Duodenal mucosa (tissue), 2 donors: ENCODE data around the gene LRRC9.
"Not testable (repeated sequence)": the region's sequence is repeated elsewhere in the genome, so short reads cannot be mapped to it uniquely, and the experiment has no call there.

Experiments
- H3K27ac ChIP-seq: one replicate; pipeline ENCODE4 v1.7.0; 2013; ENCODE audit warnings: low read depth, low read length
- H3K27me3 ChIP-seq, 2 donors: one replicate each; pipeline ENCODE4 v1.7.0; 2013; ENCODE audit warnings: low read length in 2 of 2, control low read depth in 1 of 2; ENCODE audit not compliant: insufficient read depth in 2 of 2, control insufficient read depth in 1 of 2
- H3K36me3 ChIP-seq, 2 donors: one replicate each; pipeline ENCODE4 v1.7.0; 2013; ENCODE audit warnings: low read length in 2 of 2, control low read depth in 1 of 2; ENCODE audit not compliant: insufficient read depth in 2 of 2, control insufficient read depth in 1 of 2
- H3K4me1 ChIP-seq, 2 donors: one replicate each; pipeline ENCODE4 v1.7.0; 2013; ENCODE audit warnings: low read length in 2 of 2, control low read depth in 1 of 2; ENCODE audit not compliant: insufficient read depth in 2 of 2, control insufficient read depth in 1 of 2
- H3K4me3 ChIP-seq, 2 donors: one replicate each; pipeline ENCODE4 v1.7.0; 2013; ENCODE audit warnings: low read length in 2 of 2, low read depth in 1 of 2
- H3K9ac ChIP-seq, 2 donors: one replicate each; pipeline ENCODE4 v1.7.0; 2013; ENCODE audit warnings: low read length in 2 of 2, low read depth in 1 of 2
- H3K9me3 ChIP-seq, 2 donors: one replicate each; pipeline ENCODE4 v1.7.0; 2013; ENCODE audit warnings: low read length in 2 of 2, control low read depth in 1 of 2; ENCODE audit not compliant: control insufficient read depth in 1 of 2

The LRRC9 gene

GRCh38 chr14:60099855-60100254 is 179.9 kb downstream of the LRRC9 start:
- H3K9me3 ChIP-seq, H3K4me1 ChIP-seq, H3K27me3 ChIP-seq, H3K4me3 ChIP-seq, H3K27ac ChIP-seq, H3K9ac ChIP-seq, H3K36me3 ChIP-seq: not testable (repeated sequence)

DNA sequence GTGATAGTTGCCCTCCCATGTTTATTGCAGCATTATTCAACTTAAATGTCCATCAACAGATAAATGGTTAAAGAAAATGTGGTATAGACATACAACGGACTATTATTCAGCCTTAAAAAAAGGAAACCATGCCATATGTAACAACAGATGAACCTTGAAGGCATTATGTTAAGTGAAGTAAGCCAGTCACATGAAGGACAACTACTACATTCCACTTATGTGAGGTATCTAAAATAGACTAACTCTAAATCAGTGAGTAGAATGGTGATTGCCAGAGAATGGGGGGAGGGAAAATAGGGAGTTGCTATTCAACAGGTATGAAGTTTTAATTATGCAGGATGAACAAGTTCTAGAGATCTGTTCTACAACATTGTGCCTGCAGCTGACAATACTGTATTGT is 181.8 kb downstream of the LRRC9 start:
- Histone ChIP-seq H3K36me3 (peaks cover 0 to 9% of the 10 kb centered on the region in 2 donors), H3K27me3 (no peaks in the 10 kb centered on the region), H3K9me3 (no peaks in the 10 kb centered on the region), H3K9ac (no peak overlapping the region), H3K4me1 (no peaks in the 10 kb centered on the region), H3K4me3 (no peak overlapping the region), H3K27ac (no peak overlapping the region)

GRCh38 chr14:60102389-60102788 is 182.4 kb downstream of the LRRC9 start:
- Histone ChIP-seq H3K27me3 (no peaks in the 10 kb centered on the region), H3K27ac (no peak overlapping the region), H3K9ac (no peak overlapping the region), H3K4me1 (no peaks in the 10 kb centered on the region), H3K36me3 (peaks cover 0 to 5% of the 10 kb centered on the region in 2 donors), H3K4me3 (no peak overlapping the region), H3K9me3 (no peaks in the 10 kb centered on the region)

DNA sequence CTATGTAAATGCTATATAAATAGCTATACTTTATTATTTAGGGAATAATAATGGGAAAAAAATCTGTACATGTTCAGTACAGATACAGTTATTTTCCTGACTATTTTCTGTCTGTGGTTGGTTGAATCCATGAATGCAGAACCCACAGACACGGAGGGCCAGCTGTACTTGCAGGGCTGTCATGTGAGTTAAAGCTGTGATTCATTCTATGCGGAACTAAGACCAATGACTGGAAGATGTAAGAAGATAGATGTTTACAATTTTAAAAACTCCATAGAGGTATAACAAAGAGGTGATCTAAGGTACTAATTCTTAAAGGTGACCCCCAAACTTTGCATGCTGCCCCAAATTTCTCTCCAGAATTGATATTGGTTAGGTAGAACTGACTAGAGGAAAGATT is 186.4 kb downstream of the LRRC9 start:
- Histone ChIP-seq H3K36me3 (peaks cover 0 to 12% of the 10 kb centered on the region in 2 donors), H3K27me3 (no peaks in the 10 kb centered on the region), H3K4me3 (no peak overlapping the region), H3K4me1 (no peaks in the 10 kb centered on the region), H3K27ac (no peak overlapping the region), H3K9ac (no peak overlapping the region), H3K9me3 (no peaks in the 10 kb centered on the region)

DNA sequence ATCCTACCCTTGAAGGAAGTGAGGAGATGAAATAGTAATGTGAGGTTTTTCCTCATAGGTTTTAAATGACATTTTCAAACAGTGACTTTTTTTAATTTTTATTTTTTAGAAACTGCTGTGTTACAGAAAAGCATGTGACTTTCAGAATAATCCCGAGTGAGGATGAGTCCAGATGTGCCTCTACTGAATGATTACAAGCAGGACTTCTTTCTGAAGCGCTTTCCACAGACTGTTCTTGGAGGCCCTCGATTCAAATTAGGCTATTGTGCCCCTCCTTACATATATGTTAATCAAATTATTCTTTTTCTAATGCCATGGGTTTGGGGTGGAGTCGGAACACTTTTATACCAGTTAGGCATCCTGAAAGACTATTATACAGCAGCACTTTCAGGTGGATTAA is 187.5 kb downstream of the LRRC9 start:
- Histone ChIP-seq H3K9me3 (no peaks in the 10 kb centered on the region), H3K27me3 (no peaks in the 10 kb centered on the region), H3K27ac (no peak overlapping the region), H3K4me3 (no peak overlapping the region), H3K9ac (no peak overlapping the region), H3K4me1 (no peaks in the 10 kb centered on the region), H3K36me3 (peaks cover 0 to 12% of the 10 kb centered on the region in 2 donors)

DNA sequence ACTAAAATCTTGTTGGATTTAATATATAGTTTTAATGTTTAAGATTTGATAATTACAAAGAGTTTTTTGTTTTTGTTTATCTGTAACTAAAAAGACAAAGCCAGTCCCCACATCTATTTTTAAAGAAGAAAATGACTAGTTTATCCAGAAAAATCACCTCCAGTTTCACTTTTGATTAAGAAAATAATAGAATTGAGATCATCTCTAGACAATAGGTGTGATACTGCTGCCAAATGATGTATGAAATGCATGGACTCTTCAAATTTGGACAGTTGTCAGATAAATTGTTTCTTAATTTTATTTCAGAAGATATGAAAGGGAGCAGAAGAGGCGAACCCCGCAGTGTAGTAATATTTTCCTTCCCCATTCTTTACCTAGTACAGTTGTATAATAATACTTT is 191.8 kb downstream of the LRRC9 start:
- Histone ChIP-seq H3K36me3 (peaks cover 0 to 28% of the 10 kb centered on the region in 2 donors), H3K4me1 (no peaks in the 10 kb centered on the region), H3K27ac (no peak overlapping the region), H3K9ac (no peak overlapping the region), H3K9me3 (no peaks in the 10 kb centered on the region), H3K27me3 (no peaks in the 10 kb centered on the region), H3K4me3 (no peak overlapping the region)
